ACC112 (cell line): ENCODE measurements around the gene IRF2BP2.
"Not testable (repeated sequence)": the region's sequence is repeated elsewhere in the genome, so short reads cannot be mapped to it uniquely, and the experiment has no call there.

Experiments
- H2AFZ ChIP-seq: fragments of 200-600 bp; sonication (generic); one replicate; pipeline ENCODE4 v1.6.0; 2017; ENCODE audit warnings: antibody characterized with exemption, low read length; ENCODE audit not compliant: unreplicated experiment
- H3K27ac ChIP-seq: fragments of 200-600 bp; sonication (generic); 2 replicates; pipeline ENCODE4 v1.5.1; 2014; ENCODE audit warnings: low read depth, mild to moderate bottlenecking, antibody characterized with exemption, low read length, moderate library complexity
- H3K27me3 ChIP-seq: fragments of 200-600 bp; sonication (generic); 2 replicates; pipeline ENCODE4 v1.6.1; 2014; ENCODE audit warnings: mild to moderate bottlenecking, antibody characterized with exemption, low read length, moderate library complexity, mixed read lengths; ENCODE audit not compliant: insufficient read depth
- H3K36me3 ChIP-seq: fragments of 200-600 bp; sonication (generic); 2 replicates; pipeline ENCODE4 v1.6.1; 2016; ENCODE audit warnings: mild to moderate bottlenecking, antibody characterized with exemption, low read length, moderate library complexity, mixed read lengths; ENCODE audit not compliant: insufficient read depth
- H3K4me1 ChIP-seq: fragments of 200-600 bp; sonication (generic); one replicate; pipeline ENCODE4 v1.6.1; 2016; ENCODE audit warnings: low read length, mixed read lengths; ENCODE audit not compliant: insufficient read depth, unreplicated experiment, control insufficient read depth
- H3K4me3 ChIP-seq: fragments of 200-600 bp; sonication (generic); 2 replicates; pipeline ENCODE4 v1.5.1; 2014; ENCODE audit warnings: mild to moderate bottlenecking, low read depth, low read length
- H3K79me2 ChIP-seq: fragments of 200-600 bp; sonication (generic); one replicate; pipeline ENCODE4 v1.6.0; 2016; ENCODE audit warnings: low read length; ENCODE audit not compliant: control insufficient read depth, unreplicated experiment, insufficient read depth

Gene IRF2BP2

DNA sequence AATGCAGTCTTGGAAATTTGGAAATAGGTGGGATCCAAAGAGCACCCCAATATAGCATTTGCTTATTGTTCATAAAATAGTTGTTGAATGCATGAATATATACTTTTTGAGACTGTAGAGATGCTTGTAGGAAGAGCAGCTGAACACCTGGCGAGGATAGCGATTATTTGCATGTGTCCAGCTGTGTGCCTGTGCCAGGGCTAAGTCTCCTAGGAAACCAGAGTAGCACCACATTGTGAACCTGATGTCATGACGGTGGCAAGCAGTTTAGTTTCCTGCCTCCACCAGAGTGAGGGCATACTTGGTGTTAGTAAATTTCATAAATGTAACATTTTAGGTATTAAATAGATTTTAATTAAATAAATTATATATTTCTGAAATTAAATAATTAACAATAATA is 37.3 kb upstream of the IRF2BP2 start:
- Histone ChIP-seq H3K4me1 (peaks cover 12% of the 10 kb centered on the region), H2AFZ (no peak overlapping the region), H3K79me2 (no peaks in the 10 kb centered on the region), H3K4me3 (no peak overlapping the region), H3K27me3 (no peaks in the 10 kb centered on the region), H3K36me3 (peaks cover 5% of the 10 kb centered on the region; the same call in 1 of the 2 replicates), H3K27ac (no peak overlapping the region)

- no peak overlapping the region for H3K4me3 ChIP-seq
- H3K4me1 ChIP-seq: peaks cover 12% of the 10 kb centered on the region
- no peak overlapping the region for H3K27ac ChIP-seq
- H3K79me2 ChIP-seq: no peaks in the 10 kb centered on the region
- H3K36me3 ChIP-seq: peaks cover 5% of the 10 kb centered on the region; the same call in 1 of the 2 replicates
- H2AFZ ChIP-seq: no peak overlapping the region
- H3K27me3 ChIP-seq: no peaks in the 10 kb centered on the region
These were observed 36.0 kb upstream of the IRF2BP2 start for GRCh38 chr1:234645964-234646363.

DNA sequence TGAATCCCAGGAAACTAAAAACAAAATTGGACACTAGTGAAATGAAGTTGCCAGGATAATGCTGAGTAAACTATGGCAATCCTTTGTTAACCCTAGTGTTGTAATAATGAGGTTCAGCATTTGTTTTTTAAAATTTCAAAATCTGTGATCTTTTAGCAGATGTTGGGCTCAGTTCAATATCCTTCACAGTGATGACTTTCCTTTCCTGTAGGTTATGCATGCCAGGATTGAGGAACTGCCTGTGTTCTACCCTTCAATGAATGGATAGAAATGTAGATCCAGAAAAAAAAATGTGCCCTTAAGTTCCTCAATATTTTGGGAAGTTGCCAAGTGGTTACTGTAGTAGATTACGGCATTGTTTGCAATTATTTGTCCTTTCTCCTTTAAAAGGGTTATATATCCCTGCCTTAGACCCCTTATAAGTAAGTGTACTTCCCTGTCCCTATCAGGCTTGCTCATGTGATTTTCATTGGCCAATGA is 35.5 kb upstream of the IRF2BP2 start:
- Histone ChIP-seq H3K4me1 (peaks cover 12% of the 10 kb centered on the region), H2AFZ (no peak overlapping the region), H3K79me2 (no peaks in the 10 kb centered on the region), H3K4me3 (no peak overlapping the region), H3K27me3 (no peaks in the 10 kb centered on the region), H3K36me3 (peaks cover 5% of the 10 kb centered on the region; the same call in 1 of the 2 replicates), H3K27ac (no peak overlapping the region)

- H3K36me3 ChIP-seq: peaks cover 5% of the 10 kb centered on the region; the same call in 1 of the 2 replicates
- H3K79me2 ChIP-seq: no peaks in the 10 kb centered on the region
- H2AFZ ChIP-seq: no peak overlapping the region
- H3K4me1 ChIP-seq: peaks cover 12% of the 10 kb centered on the region
- H3K27ac ChIP-seq: no peak overlapping the region
- no peak overlapping the region for H3K4me3 ChIP-seq
- H3K27me3 ChIP-seq: no peaks in the 10 kb centered on the region
These were observed 35.0 kb upstream of the IRF2BP2 start for GRCh38 chr1:234644928-234645327.

DNA sequence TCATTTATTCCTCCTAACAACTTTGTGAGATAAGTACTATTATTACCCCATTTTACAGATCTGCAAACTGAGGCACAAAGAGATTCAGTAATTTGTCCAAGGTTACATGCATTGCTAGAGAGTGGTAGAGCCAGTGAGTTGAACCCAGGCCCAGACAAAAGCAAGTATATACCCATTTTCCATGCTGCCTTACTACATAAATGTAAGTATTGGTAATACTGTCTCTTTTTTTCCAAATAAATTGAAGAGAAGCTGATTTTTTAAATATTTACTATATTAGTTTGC is 33.8 kb upstream of the IRF2BP2 start:
- Histone ChIP-seq H3K27ac (no peak overlapping the region), H3K4me3 (no peak overlapping the region), H3K36me3 (peaks cover 5% of the 10 kb centered on the region; the same call in 1 of the 2 replicates), H3K27me3 (no peaks in the 10 kb centered on the region), H3K4me1 (peaks cover under 1% of the 10 kb centered on the region), H3K79me2 (no peaks in the 10 kb centered on the region), H2AFZ (no peak overlapping the region)

DNA sequence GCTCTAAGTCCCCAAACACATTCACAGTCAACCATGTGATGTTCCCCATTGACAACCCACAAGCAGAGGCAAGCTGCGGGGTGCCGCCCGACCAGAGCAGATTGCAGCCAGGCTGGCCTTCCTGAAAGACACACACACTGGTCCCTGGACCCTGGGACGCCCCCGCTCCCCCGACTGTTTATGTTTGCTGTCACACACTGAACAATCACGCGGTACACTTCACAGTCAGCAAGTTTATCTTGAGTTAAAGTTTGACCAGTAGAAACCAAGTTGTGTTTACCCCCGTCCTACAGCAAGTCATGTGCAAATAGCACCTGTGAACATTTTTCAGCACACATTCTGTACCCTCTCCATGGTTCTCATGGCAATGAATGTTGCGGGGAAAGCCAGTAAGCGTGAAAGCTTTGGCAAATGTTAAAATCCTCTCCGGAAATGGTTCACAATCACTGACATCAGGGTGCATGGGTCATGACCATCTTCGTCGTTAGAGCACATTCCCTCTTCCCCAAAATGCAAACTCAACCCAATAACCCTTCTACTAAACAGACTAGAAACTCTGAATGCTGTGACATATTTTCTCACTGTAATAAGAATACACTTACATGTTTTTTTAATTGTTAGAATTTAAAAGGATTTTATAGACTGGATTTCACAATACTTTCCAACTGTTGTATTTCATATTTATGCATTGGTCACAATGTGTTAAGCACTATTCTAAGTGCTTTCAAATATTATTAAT is 33.3 kb upstream of the IRF2BP2 start:
- Histone ChIP-seq H3K27me3 (no peaks in the 10 kb centered on the region), H2AFZ (no peak overlapping the region), H3K4me3 (no peak overlapping the region), H3K27ac (no peak overlapping the region), H3K36me3 (peaks cover 5% of the 10 kb centered on the region; the same call in 1 of the 2 replicates), H3K79me2 (no peaks in the 10 kb centered on the region), H3K4me1 (no peaks in the 10 kb centered on the region)

DNA sequence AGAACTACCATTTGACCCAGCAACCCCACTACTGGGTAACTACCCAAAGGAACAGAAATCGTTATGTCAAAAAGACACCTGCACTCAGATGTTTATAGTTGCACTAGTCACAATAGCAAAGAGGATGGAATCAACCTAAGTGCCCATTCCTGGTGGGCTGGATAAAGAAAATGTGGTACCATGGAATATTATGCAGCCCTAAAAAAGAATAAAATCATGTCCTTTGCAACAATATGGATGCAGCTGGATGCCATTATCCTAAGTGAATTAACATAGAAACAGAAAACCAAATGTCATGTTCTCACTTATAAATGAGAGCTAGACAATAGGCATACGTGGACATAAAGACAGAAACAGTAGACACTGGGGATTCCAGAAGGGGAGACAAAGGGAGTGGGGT is 32.5 kb upstream of the IRF2BP2 start:
- Histone ChIP-seq H3K27me3 (no peaks in the 10 kb centered on the region), H3K4me1 (no peaks in the 10 kb centered on the region), H3K36me3 (peaks cover 5% of the 10 kb centered on the region; the same call in 1 of the 2 replicates), H3K79me2 (no peaks in the 10 kb centered on the region), H3K4me3 (no peak overlapping the region), H2AFZ (no peak overlapping the region), H3K27ac (no peak overlapping the region)

- Histone ChIP-seq H3K27ac (no peak overlapping the region), H3K4me3 (no peak overlapping the region), H3K4me1 (no peaks in the 10 kb centered on the region)
These were observed 30.0 kb upstream of the IRF2BP2 start for GRCh38 chr1:234639961-234640360.

GRCh38 chr1:234638832-234639799 is 29.1 kb upstream of the IRF2BP2 start:
- no peak overlapping the region for H2AFZ ChIP-seq
- no peaks in the 10 kb centered on the region for H3K27me3 ChIP-seq
- no peaks in the 10 kb centered on the region for H3K4me1 ChIP-seq
- no peaks in the 10 kb centered on the region for H3K79me2 ChIP-seq
- H3K27ac ChIP-seq: no peak overlapping the region
- H3K4me3 ChIP-seq: no peak overlapping the region
- H3K36me3 ChIP-seq: no peaks in the 10 kb centered on the region

More at GRCh38 chr1:234639961-234640360, 30.0 kb upstream of the IRF2BP2 start:
- Histone ChIP-seq H2AFZ (peak overlapping the region; percentile 34), H3K36me3 (no peaks in the 10 kb centered on the region), H3K27me3 (no peaks in the 10 kb centered on the region), H3K79me2 (no peaks in the 10 kb centered on the region)

- H3K27me3 ChIP-seq, H3K4me3 ChIP-seq, H2AFZ ChIP-seq, H3K27ac ChIP-seq, H3K36me3 ChIP-seq, H3K79me2 ChIP-seq: not testable (repeated sequence)
- peaks cover 27% of the 10 kb centered on the region for H3K4me1 ChIP-seq
These were observed 24.9 kb upstream of the IRF2BP2 start for GRCh38 chr1:234634922-234635321.
